Kidney epithelial cell (primary cell): Measurements from ENCODE around the gene PGAP1. TPM values are rescaled to one million over a fixed set of nuclear protein-coding genes. Genes with fewer than 3 reads are reported as not detected.

Experiments
- DNase-seq: peaks from one replicate; pipeline ENCODE4 v3.0.0-alpha.2; 2010; ENCODE audit warnings: low read depth
- H3K27me3 ChIP-seq: 2 replicates; pipeline ENCODE4 v1.6.0; 2011; ENCODE audit warnings: low read length; ENCODE audit not compliant: control insufficient read depth, insufficient read depth
- H3K36me3 ChIP-seq: 2 replicates; pipeline ENCODE4 v1.5.1; 2011; ENCODE audit warnings: low read length; ENCODE audit not compliant: control insufficient read depth, insufficient read depth
- H3K4me3 ChIP-seq: 2 replicates; pipeline ENCODE4 v1.5.1; 2011; ENCODE audit warnings: low read depth, mild to moderate bottlenecking, control low read depth, low read length
- CTCF ChIP-seq: IDR thresholded peaks from 2 replicates; pipeline ENCODE4 v1.5.1; 2011; ENCODE audit warnings: mild to moderate bottlenecking, moderate library complexity, low read length, control low read depth, inconsistent platforms; ENCODE audit not compliant: insufficient read depth, poor library complexity, severe bottlenecking
- total RNA-seq: library from RNA; depleted of rRNA; stranded (reverse); fragments of >200 nt; gene quantifications from 2 replicates; pipeline ENCODE4 v1.2.3, GENCODE V29; 2015

The PGAP1 gene
- total RNA-seq, 1 donor from 2014 or later, result 5.3 TPM

GRCh38 chr2:196846295-196846694 lies 80.2 kb downstream of the PGAP1 start:
- Histone ChIP-seq H3K27me3 (no peaks in the 10 kb centered on the region), H3K36me3 (no peaks in the 10 kb centered on the region), H3K4me3 (no peak overlapping the region)
- no peak for DNase-seq
- no peak for TF ChIP-seq CTCF

DNA sequence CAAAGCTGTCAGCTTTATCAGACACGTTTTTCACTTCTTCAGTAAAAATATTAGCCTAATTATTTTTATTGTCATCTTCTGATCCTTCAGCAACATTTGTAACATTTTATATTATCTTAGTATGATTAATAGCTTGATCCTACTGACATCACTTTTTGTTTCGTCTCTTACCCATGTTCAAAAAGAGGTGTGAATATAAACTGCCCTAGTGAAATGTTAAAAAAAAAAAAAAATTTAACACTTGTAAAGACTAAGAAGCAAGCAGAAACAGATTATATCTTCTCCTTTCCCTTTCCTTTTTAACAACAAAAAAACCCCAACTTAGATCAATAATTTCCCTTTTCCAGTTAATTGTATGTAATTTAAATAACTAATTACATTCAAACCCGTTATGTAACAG lies 81.1 kb downstream of the PGAP1 start:
- Histone ChIP-seq H3K4me3 (no peak overlapping the region), H3K36me3 (no peaks in the 10 kb centered on the region), H3K27me3 (no peaks in the 10 kb centered on the region)
- DNase-seq, result no peak
- no peak for TF ChIP-seq CTCF

DNA sequence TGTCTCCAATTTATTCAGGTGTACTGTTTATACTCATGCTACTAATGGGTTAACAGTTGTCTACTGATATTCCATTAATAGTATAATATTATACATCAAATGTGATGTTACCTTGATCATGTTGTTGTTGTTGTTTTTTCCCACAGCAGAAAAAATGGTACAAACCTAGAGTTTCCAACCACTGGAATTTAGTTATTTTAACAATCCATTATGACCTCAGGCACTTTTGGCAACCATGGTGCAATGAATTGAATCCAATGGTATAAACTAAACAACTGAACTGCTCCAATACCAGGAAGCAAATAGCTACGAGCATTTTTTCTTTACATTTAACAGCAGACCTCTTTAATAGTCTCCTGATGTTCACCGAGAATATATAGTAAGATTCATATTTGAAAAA lies 86.3 kb downstream of the PGAP1 start:
- TF ChIP-seq CTCF, result no peak
- no peak overlapping the region for H3K4me3 ChIP-seq
- H3K27me3 ChIP-seq, result no peaks in the 10 kb centered on the region
- DNase-seq, result no peak
- H3K36me3 ChIP-seq, result no peaks in the 10 kb centered on the region

GRCh38 chr2:196839574-196839973 lies 86.9 kb downstream of the PGAP1 start:
- DNase-seq, result no peak
- no peaks in the 10 kb centered on the region for H3K27me3 ChIP-seq
- no peaks in the 10 kb centered on the region for H3K36me3 ChIP-seq
- no peak overlapping the region for H3K4me3 ChIP-seq
- no peak for TF ChIP-seq CTCF

- Histone ChIP-seq H3K36me3 (no peaks in the 10 kb centered on the region), H3K27me3 (no peaks in the 10 kb centered on the region), H3K4me3 (no peak overlapping the region)
- no peak for DNase-seq
- TF ChIP-seq CTCF, result no peak
These were observed 90.1 kb downstream of the PGAP1 start for GRCh38 chr2:196836440-196836839.

- no peak overlapping the region for H3K4me3 ChIP-seq
- no peak for DNase-seq
- no peaks in the 10 kb centered on the region for H3K36me3 ChIP-seq
- TF ChIP-seq CTCF, result no peak
- H3K27me3 ChIP-seq, result no peaks in the 10 kb centered on the region
These were observed 95.8 kb downstream of the PGAP1 start for GRCh38 chr2:196830701-196831100.
